HG03558 (cell line): ENCODE results near the gene NACA2.
"Not testable (repeated sequence)": the region's sequence is repeated elsewhere in the genome, so short reads cannot be mapped to it uniquely, and the experiment has no call there.

Experiments used
- ATAC-seq: cut with Tn5 transposase; IDR thresholded peaks from one replicate; pipeline ENCODE4 v1.9.1; 2021; ENCODE audit warnings: moderate number of reproducible peaks; ENCODE audit not compliant: unreplicated experiment; ENCODE audit errors: extremely low read depth

The NACA2 gene

DNA sequence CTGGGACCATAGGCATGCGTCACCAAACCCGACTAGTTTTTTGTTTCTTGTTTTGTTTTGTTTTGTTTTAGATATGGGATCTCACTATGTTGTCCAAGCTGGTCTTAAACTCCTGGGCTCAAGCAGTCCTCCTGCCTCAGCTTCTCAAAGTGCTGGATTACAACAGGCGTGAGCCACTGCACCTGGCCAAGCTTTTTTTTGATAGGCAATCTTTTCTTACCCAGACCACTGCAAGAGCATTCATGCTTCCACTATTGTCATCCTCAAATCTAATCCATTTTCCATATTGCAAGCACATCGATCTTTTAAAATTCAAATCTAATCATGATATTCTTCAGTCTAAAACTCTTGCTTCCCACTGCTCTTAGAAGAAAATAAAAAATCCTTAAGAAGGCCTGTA is 10.3 kb upstream of the NACA2 start:
- no peak for ATAC-seq

DNA sequence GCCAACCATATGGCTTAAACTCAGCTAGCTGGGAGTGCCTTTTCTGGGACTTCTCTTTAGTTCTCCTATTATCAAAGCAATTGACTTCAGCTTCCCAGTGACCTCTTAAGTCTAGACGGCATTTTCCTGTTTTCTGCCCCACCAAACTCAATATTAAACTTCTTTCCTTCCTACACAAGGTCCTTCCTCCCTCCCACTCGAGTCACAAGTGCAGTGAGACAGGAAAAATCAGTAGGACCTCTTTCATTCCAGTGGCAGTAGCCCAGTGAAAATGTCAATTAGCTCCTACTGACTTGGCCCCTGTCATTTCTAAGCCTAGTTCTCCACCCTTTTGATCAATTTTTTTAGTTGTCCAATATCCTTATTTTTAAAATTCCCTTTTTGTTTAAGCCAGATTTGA is 9.6 kb upstream of the NACA2 start:
- ATAC-seq, result no peak

- ATAC-seq, result no peak
Measured at GRCh38 chr17:61599608-61600007, 8.6 kb upstream of the NACA2 start.

DNA sequence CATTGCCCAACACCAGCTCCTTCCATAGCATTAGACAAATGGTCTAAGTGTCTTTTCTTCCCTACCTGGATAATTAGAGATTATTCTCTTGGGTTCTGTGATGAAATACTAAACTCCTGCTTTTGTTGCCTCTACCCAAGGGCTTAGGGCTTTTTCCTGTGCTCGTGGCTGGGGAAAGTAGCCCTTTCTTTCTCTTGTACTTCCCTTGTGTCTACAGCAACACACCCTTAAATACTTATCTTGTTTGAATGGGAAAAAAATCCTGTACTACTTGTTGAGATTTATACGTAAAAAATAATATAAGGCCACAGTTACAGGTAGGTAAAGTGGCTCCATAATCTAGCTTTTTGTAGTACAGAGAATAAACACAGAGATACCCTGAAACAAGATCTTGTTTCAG is 7.0 kb upstream of the NACA2 start:
- no peak for ATAC-seq

DNA sequence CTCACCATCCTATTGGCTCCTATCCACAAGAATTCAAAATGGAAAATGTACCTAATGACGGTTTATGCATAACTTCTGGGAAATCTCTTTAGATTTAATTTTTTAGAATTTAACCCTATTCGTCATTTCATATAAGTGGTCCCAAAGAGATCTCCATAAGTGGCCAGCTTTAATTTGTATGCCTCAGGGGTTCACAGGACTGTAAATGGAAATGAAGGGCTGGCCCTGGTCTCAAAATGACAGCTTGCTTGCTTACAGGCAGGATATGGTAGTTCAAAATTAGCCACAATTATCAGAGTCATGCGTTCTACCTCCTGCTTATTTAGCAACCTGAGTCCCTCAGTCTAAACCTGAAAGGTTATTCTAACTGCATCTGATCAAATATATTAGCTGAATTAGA is 6.6 kb upstream of the NACA2 start:
- no peak for ATAC-seq

GRCh38 chr17:61595418-61596186 is 4.6 kb upstream of the NACA2 start:
- ATAC-seq, result no peak

DNA sequence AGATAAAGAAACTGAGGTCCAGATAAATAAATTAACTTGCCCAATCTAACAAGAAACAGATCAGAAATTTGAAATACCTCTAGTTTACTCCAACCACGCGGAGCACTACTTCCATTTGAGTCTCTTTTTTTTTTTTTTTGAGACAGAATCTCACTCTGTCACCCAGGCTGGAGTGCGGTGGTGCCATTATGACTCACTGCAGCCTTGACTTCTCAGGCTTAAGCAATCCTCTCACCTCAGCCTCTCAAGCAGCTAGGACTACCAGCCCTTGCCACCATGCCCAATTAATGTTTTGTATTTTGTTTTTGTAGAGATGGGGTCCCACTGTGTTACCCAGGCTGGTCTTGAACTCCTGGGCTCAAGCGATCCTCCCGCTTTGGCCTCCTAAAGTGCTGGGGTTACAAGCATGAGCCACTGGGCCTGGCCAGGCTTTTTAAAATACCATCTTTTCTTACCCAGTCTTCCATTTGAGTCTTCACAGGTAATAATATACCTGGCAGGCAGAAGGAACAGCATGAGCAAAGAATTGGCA is 3.3 kb upstream of the NACA2 start:
- no peak for ATAC-seq

- no peak for ATAC-seq
Measured at GRCh38 chr17:61593426-61593825, 2.4 kb upstream of the NACA2 start.

DNA sequence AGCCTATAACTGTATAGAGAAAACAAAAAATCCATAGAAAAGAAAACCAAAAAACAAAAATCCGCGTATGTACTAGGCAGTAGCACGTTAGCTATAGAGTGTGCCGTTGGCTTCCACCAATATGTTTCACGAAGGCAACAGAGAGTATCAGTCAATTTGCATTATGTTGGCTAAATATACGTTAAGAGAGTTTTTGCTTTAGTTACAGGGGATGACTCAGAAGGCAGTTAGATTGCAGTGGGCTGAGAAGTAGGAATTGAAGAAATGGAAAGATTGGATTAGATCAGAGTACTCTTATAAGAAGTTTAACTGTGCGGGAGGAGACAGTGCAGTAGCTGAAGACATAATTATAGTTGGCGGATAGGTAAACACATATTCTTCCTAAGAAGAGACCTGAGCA is 911 bp upstream of the NACA2 start:
- no peak for ATAC-seq

DNA sequence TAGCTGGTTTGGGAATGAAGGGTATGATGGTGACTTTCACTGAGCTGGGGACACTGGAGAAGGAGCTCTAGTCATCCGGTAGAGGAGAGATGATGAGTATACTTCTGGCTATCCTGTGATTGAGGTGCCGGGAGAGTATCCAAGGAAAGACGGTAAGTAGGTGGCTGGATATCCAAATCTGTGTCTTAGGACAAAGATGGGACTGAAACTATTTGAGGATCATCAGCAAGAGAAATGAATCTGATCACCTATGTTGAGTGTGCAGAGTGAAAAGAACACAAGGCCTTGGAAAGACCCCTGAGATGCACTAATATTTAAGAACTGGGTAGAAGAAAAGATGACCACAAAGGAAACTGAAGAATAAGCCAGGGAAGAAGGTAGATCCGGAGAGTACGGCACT is 1.0 kb downstream of the NACA2 start:
- no peak for ATAC-seq

DNA sequence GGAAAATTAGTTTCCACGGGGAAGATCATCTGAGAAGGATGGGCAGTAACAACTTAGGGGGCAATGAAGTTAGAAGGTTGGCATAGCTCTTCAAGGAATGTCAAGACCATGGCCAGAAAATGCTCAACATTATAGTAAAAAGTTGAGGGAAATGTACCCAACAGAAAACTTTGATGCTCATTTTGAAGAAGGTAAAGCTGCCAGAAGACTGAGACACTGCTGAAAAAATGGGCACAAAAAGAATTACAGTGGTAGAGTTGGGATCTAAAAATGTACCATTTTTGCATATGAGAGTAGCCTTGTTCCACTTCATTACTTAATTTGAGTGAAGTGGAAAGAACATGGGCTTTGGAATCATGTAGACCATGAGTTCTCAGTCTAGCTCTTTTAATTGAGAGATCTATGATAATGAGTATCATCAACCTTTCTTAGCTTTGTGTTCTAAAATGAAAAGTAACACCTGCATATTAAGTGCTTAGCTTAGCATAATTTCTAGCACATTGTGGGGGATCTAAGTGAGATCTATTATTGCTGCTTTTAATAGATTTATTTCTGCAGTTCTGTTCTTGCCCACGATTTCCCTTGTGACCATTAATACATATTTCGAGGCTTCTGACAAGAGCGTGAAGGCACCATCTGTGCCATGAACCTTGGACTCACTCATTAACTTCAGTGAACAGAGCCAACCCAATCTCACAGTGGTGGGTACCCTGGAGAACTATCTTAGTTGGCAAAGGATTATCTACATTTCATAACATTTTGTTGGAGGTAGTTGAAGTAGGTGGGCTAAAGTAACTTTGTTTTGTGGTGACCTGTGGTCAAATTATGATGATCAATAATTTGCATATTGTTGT is 3.0 kb downstream of the NACA2 start:
- no peak for ATAC-seq

- ATAC-seq, result no peak
Measured at GRCh38 chr17:61587242-61587641, 3.8 kb downstream of the NACA2 start.

- not testable (repeated sequence) for ATAC-seq
Measured at GRCh38 chr17:61586622-61587021, 4.4 kb downstream of the NACA2 start.

DNA sequence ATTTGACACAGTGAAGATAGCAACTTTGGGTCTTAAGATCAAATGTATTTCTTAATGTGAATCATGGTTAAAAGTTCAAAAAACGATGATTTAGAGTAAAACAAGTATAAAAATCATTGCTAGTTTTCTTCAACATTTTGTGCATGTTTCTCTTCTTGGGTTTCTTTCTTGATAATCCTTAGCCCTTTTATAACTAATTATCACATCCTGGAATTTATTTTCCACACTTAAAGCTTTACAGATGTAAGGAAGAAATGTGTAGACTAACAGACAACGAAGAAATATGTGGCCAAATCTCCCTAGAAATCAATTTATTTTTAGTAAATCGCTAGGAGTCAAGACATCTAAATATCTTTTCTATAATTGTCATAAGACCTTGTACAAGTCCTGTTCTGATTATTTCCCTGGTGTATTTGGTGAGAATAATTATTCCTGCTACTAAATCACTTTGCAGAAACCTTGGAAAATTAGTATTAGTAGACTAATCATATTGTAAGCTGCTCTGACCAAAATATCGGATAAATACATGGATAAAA is 4.9 kb downstream of the NACA2 start:
- no peak for ATAC-seq

- no peak for ATAC-seq
Measured at GRCh38 chr17:61584866-61585265, 6.2 kb downstream of the NACA2 start.

- no peak for ATAC-seq
Measured at GRCh38 chr17:61584266-61584665, 6.8 kb downstream of the NACA2 start.

DNA sequence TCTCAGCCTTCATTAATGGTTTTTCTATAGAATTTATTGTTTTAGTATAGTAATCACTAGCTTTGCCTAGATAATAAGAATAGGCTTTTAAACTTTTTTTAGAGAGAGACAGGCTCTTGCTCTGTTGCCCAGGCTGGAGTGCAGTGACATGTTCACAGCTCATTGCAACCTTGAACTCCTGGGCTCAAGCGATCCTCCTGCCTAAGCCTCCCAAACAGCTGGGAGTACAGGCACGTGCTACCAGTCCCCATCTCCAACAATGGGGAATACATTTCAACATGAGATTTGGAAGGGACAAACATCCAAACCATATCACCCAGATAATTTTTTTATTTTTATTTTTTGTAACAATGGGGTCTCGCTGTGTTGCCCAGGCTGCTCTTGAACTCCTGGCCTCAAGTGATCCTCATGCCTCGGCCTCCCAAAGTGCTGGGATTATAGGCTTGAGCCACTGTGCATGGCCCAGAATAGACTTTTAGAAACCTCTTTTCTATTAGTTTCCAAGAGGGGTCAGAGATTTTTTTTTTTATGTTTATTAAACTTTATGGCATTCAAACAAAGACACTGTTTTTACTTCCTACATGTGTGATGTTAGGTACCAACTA is 7.3 kb downstream of the NACA2 start:
- no peak for ATAC-seq

GRCh38 chr17:61583242-61583641 is 7.8 kb downstream of the NACA2 start:
- no peak for ATAC-seq

DNA sequence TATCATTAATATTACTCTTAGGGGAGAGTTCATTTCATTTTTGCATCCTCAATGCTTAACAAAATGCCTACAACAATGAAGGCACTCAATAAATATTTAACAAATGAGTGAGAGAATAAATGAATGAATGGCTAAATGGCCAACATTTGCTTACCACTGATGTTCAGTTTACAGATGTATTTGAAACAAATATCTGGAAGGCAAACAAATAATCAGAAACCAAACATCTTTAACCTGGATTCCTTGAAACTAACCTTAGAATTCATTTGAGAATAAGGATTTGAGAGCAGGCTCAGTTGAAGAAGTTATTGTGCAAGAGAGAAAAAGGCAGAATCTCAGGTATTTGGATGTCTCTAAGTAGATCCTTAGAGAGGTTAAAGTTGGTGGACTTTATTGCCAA is 8.4 kb downstream of the NACA2 start:
- ATAC-seq, result no peak

- no peak for ATAC-seq
Measured at GRCh38 chr17:61581611-61582349, 9.2 kb downstream of the NACA2 start.
